B cell (primary cell): Measurements from ENCODE around the gene VWA3B. TPM values are rescaled to one million over a fixed set of nuclear protein-coding genes. Genes with fewer than 3 reads are reported as not detected.

Experiments used
- ATAC-seq: fragments of 200-7000 bp; cut with Tn5 transposase; one replicate; pipeline ENCODE4 v1.10.0; 2021; ENCODE audit warnings: low read depth, mild to moderate bottlenecking, moderate number of reproducible peaks, moderate library complexity
- CTCF ChIA-PET: fragments of 350-600 bp; sonication (Branson Sonifier 250); formaldehyde crosslinking; loops from one replicate; lab custom pipeline; 2021; ENCODE audit warnings: antibody characterized with exemption, inconsistent platforms; lab: Charles Lee
- POLR2A ChIA-PET: fragments of 350-600 bp; sonication (Branson Sonifier 250); formaldehyde crosslinking; loops from one replicate; lab custom pipeline; 2021; ENCODE audit warnings: antibody characterized with exemption; lab: Charles Lee
- DNase-seq: peaks from one replicate; pipeline ENCODE4 v3.0.0; 2013
- H2AFZ ChIP-seq: 2 replicates; pipeline ENCODE4 v1.6.1; 2012; ENCODE audit warnings: mild to moderate bottlenecking, low read depth, low read length; ENCODE audit not compliant: insufficient read depth, poor library complexity, severe bottlenecking
- H3K27ac ChIP-seq, 2 donors: 1 replicate in 1 of 2; 2 replicates in 1 of 2; pipeline ENCODE4 v1.5.1; 2012 to 2013; ENCODE audit warnings: low read length in 2 of 2, mild to moderate bottlenecking in 2 of 2, moderate library complexity in 1 of 2
- H3K27me3 ChIP-seq, 4 experiments: fragments of 200-600 bp in 1 of 4; sonication (generic) in 1 of 4; replicated peaks in 1 of 4; 1 replicate in 2 of 4; 2 replicates in 2 of 4; pipeline versions ENCODE4 v1.6.1 to v1.7.0; 2013 to 2016; ENCODE audit warnings: low read length in 3 of 4, mild to moderate bottlenecking in 2 of 4, mixed read lengths in 1 of 4, moderate library complexity in 1 of 4; ENCODE audit not compliant: insufficient read depth in 4 of 4, control insufficient read depth in 3 of 4; ENCODE audit errors: control extremely low read depth in 1 of 4
- H3K36me3 ChIP-seq, 2 experiments: replicated peaks in 1 of 2; 1 replicate in 1 of 2; 2 replicates in 1 of 2; pipeline versions ENCODE4 v1.6.1 to v1.7.1; 2013; ENCODE audit warnings: low read length in 1 of 2; ENCODE audit not compliant: insufficient read depth in 2 of 2, control insufficient read depth in 1 of 2; ENCODE audit errors: control extremely low read depth in 1 of 2, extremely low read depth in 1 of 2
- H3K4me1 ChIP-seq, 2 donors: fragments of 200-600 bp in 1 of 2; sonication (generic) in 1 of 2; 1 replicate in 1 of 2; 2 replicates in 1 of 2; pipeline versions ENCODE4 v1.5.1 to v1.6.1; 2013 to 2017; ENCODE audit warnings: low read length in 2 of 2; ENCODE audit not compliant: control insufficient read depth in 2 of 2, insufficient read depth in 2 of 2
- H3K4me2 ChIP-seq: replicated peaks from 2 replicates; pipeline ENCODE3; 2012; ENCODE audit warnings: mild to moderate bottlenecking, low read depth, low read length; ENCODE audit not compliant: poor library complexity, severe bottlenecking
- H3K4me3 ChIP-seq, 5 experiments: fragments of 200-600 bp in 1 of 5; sonication (generic) in 1 of 5; 1 replicate in 3 of 5; 2 replicates in 2 of 5; pipeline versions ENCODE4 v1.5.1 to v1.7.0; 2011 to 2016; ENCODE audit warnings: low read length in 4 of 5, mild to moderate bottlenecking in 4 of 5, low read depth in 2 of 5, control low read depth in 1 of 5, moderate library complexity in 1 of 5; ENCODE audit not compliant: insufficient read depth in 1 of 5; ENCODE audit errors: control extremely low read depth in 1 of 5, extremely low read depth in 1 of 5
- H3K79me2 ChIP-seq: fragments of 200-600 bp; sonication (generic); one replicate; pipeline ENCODE4 v1.6.0; 2016; ENCODE audit warnings: low read length; ENCODE audit not compliant: control insufficient read depth, insufficient read depth
- H3K9ac ChIP-seq: fragments of 200-600 bp; sonication (generic); 2 replicates; pipeline ENCODE4 v1.6.1; 2017; ENCODE audit warnings: mild to moderate bottlenecking, low read length, moderate library complexity
- H3K9me3 ChIP-seq, 3 donors: one replicate each; pipeline versions ENCODE4 v1.6.1 to v1.7.1; 2013; ENCODE audit warnings: low read length in 2 of 3; ENCODE audit not compliant: control insufficient read depth in 2 of 3, insufficient read depth in 1 of 3; ENCODE audit errors: control extremely low read depth in 1 of 3
- H4K20me1 ChIP-seq: 2 replicates; pipeline ENCODE4 v1.6.0; 2012; ENCODE audit warnings: mild to moderate bottlenecking, low read length; ENCODE audit not compliant: insufficient read depth, control insufficient read depth, poor library complexity, severe bottlenecking
- H3K27ac Mint-ChIP-seq: one replicate; pipeline ENCODE4 v1.8.0; 2021; ENCODE audit warnings: mixed read lengths
- H3K27me3 Mint-ChIP-seq: one replicate; pipeline ENCODE4 v1.8.0; 2021; ENCODE audit warnings: mixed read lengths
- H3K4me1 Mint-ChIP-seq: one replicate; pipeline ENCODE4 v1.8.0; 2021; ENCODE audit warnings: mixed read lengths
- H3K4me3 Mint-ChIP-seq: one replicate; pipeline ENCODE4 v1.8.0; 2021; ENCODE audit warnings: mixed read lengths
- H3K9me3 Mint-ChIP-seq: one replicate; pipeline ENCODE4 v1.8.0; 2022; ENCODE audit warnings: mixed read lengths; ENCODE audit not compliant: insufficient read depth
- EZH2 ChIP-seq: IDR thresholded peaks from 2 replicates; pipeline ENCODE4 v1.6.1; 2012; ENCODE audit warnings: borderline replicate concordance, low read depth, mild to moderate bottlenecking, moderate library complexity, low read length; ENCODE audit not compliant: insufficient read depth, poor library complexity, severe bottlenecking
- WGBS: methylation state at CpG from one replicate; pipeline ENCODE4 v1.1.5; 2013; ENCODE audit warnings: missing lambda C conversion rate; ENCODE audit not compliant: insufficient coverage; 5-methylcytosine and 5-hydroxymethylcytosine counted together
- intact Hi-C: fragments of 100-400 bp; cut with micrococcal nuclease; formaldehyde crosslinking; loops from one replicate; pipeline ENCODE4 v1.10.0; 2022
- polyA plus RNA-seq: library from polyadenylated mRNA; depleted of rRNA; stranded (reverse); fragments of >200 nt; gene quantifications from 2 replicates; pipeline ENCODE4 v1.2.3, GENCODE V29; 2012
- total RNA-seq, 2 donors: library from RNA; stranded (reverse); fragments of 120-200 nt in 1 of 2; gene quantifications; 1 replicate in 1 of 2; 2 replicates in 1 of 2; pipeline versions ENCODE4 v1.2.3 to v1.2.4, GENCODE V29; 2013 to 2022
- TF ChIP-seq, protein P1 (sequence below): fragments of 200-600 bp; IDR thresholded peaks from one replicate; pipeline ENCODE4 v1.8.0; 2022; ENCODE audit warnings: antibody characterized with exemption, mild to moderate bottlenecking

The VWA3B gene
- total and polyA plus RNA-seq, 2 donors (not counting 1 experiment from before 2014, with no cell fraction given) = not detected

DNA sequence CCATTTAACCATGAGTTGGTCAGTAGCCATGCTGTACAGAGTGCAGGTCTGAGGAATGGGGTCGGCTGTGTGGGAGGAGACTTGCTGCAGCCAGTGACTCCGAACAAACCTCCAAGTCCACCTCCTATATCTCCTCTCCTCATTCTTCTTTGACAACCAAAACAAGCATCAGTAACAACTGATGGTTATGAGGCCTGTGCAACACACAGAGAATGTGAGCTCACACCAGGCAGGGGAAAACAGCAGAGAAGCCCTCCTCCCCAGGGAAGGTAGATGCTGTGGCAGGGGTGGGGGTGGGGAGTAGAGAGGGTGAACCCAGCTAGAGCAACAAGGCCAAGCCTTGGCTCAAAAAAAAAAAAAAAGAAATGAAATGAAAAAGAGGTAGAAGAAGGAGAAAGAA lies 247.0 kb downstream of the VWA3B start:
- H3K36me3 ChIP-seq = no peaks in the 10 kb centered on the region
- no peak overlapping the region for H3K27ac Mint-ChIP-seq
- H3K4me3 ChIP-seq = no peak overlapping the region
- intact Hi-C loops = no loop called here
- no peak overlapping the region for H3K4me2 ChIP-seq
- no peak overlapping the region for H3K4me3 Mint-ChIP-seq
- 84% methylated on average over 2 of the region's 2 CpGs for WGBS
- peaks cover 3% of the 10 kb centered on the region for H3K9me3 Mint-ChIP-seq
- DNase-seq (no peak), ATAC-seq (no peak)
- H3K9ac ChIP-seq = no peak overlapping the region
- peaks cover 36% of the 10 kb centered on the region for H3K27me3 Mint-ChIP-seq
- H4K20me1 ChIP-seq = no peaks in the 10 kb centered on the region
- H3K27me3 ChIP-seq = peaks cover 0 to 7% (median 0%) of the 10 kb centered on the region in 4 experiments
- no peak for TF ChIP-seq EZH2
- TF ChIP-seq, protein P1, sequence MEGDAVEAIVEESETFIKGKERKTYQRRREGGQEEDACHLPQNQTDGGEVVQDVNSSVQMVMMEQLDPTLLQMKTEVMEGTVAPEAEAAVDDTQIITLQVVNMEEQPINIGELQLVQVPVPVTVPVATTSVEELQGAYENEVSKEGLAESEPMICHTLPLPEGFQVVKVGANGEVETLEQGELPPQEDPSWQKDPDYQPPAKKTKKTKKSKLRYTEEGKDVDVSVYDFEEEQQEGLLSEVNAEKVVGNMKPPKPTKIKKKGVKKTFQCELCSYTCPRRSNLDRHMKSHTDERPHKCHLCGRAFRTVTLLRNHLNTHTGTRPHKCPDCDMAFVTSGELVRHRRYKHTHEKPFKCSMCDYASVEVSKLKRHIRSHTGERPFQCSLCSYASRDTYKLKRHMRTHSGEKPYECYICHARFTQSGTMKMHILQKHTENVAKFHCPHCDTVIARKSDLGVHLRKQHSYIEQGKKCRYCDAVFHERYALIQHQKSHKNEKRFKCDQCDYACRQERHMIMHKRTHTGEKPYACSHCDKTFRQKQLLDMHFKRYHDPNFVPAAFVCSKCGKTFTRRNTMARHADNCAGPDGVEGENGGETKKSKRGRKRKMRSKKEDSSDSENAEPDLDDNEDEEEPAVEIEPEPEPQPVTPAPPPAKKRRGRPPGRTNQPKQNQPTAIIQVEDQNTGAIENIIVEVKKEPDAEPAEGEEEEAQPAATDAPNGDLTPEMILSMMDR = no peak
- H3K9me3 ChIP-seq = no peaks in the 10 kb centered on the region
- no peaks in the 10 kb centered on the region for H3K4me1 ChIP-seq
- no peaks in the 10 kb centered on the region for H3K4me1 Mint-ChIP-seq
- H3K79me2 ChIP-seq = no peaks in the 10 kb centered on the region
- ChIA-PET CTCF (no interaction called here), POLR2A (no interaction called here)
- no peak overlapping the region for H2AFZ ChIP-seq
- H3K27ac ChIP-seq = no peak overlapping the region

DNA sequence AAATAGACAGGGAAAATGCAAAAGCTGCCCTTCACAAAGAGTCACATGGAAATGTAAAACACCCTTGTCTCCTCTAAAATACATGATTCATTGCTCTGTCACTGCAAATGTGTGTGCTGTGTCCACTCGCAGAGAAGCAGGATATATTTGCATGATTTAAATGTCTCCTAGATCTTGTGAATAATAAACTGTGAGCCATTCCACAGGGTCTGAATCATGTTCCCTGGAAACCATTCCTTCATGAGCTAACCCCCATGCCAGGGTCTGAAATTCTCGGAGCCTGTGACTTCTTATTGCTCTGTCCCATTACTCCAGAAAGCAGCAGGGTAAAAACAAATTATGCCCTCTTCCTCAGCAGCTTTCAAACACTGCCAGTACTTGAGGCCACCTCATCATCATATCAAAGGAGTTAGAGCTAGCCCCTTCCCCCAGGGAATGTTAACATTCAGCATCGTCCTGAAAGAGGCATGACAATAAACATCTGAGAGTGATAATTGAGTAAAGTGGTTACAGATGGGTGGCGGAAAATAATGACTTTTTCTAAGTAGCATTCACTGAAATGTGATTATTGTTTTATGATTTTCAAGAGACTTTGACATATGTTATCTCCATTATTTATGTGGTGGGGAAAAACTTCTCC lies 247.6 kb downstream of the VWA3B start:
- H3K4me3 ChIP-seq = no peak overlapping the region
- peaks cover 31% of the 10 kb centered on the region for H3K27me3 Mint-ChIP-seq
- H4K20me1 ChIP-seq = no peaks in the 10 kb centered on the region
- H3K9me3 ChIP-seq = no peaks in the 10 kb centered on the region
- no peaks in the 10 kb centered on the region for H3K79me2 ChIP-seq
- no peak overlapping the region for H3K27ac ChIP-seq
- POLR2A ChIA-PET = no interaction called here
- no peak overlapping the region for H3K4me3 Mint-ChIP-seq
- H3K9me3 Mint-ChIP-seq = peaks cover 3% of the 10 kb centered on the region
- DNase-seq = no peak
- H3K4me1 ChIP-seq = no peaks in the 10 kb centered on the region
- no peak overlapping the region for H3K9ac ChIP-seq
- no peaks in the 10 kb centered on the region for H3K36me3 ChIP-seq
- no peaks in the 10 kb centered on the region for H3K4me1 Mint-ChIP-seq
- H3K27ac Mint-ChIP-seq = no peak overlapping the region
- H3K4me2 ChIP-seq = no peak overlapping the region
- no peak for ATAC-seq
- H3K27me3 ChIP-seq = peaks cover 0 to 8% (median 0%) of the 10 kb centered on the region in 4 experiments
- intact Hi-C loops = no loop called here
- CTCF ChIA-PET = no interaction called here
- TF ChIP-seq EZH2 = no peak
- TF ChIP-seq, protein P1 = no peak
- WGBS = 40% methylated on average over 1 of the region's 4 CpGs
- H2AFZ ChIP-seq = no peak overlapping the region
